Measurements from ENCODE around the gene ADGRG6.

The ADGRG6 gene

GRCh38 chr6:142398353-142398752 lies 96.5 kb downstream of the ADGRG6 start:
- no peak for TF ChIP-seq CTCF (IDR thresholded peaks at IDR 0.05; ENCODE audit: control extremely low read depth, extremely low read depth, low read depth, missing control alignments)
- POLR2A ChIA-PET: no interaction called here
- no peak for DNase-seq (ENCODE audit: extremely low spot score)
- CTCF ChIA-PET: no interaction called here

GRCh38 chr6:142399739-142400138 lies 97.9 kb downstream of the ADGRG6 start:
- no peak for DNase-seq (ENCODE audit: extremely low spot score)
- TF ChIP-seq CTCF (IDR thresholded peaks at IDR 0.05; ENCODE audit: control extremely low read depth, extremely low read depth, low read depth, missing control alignments): no peak
- ChIA-PET CTCF (no interaction called here), POLR2A (no interaction called here)

GRCh38 chr6:142400495-142400894 lies 98.7 kb downstream of the ADGRG6 start:
- POLR2A ChIA-PET: no interaction called here
- DNase-seq (ENCODE audit: extremely low spot score): no peak
- CTCF ChIA-PET: no interaction called here
- no peak for TF ChIP-seq CTCF (IDR thresholded peaks at IDR 0.05; ENCODE audit: control extremely low read depth, extremely low read depth, low read depth, missing control alignments)

- POLR2A ChIA-PET: no interaction called here
- TF ChIP-seq CTCF (IDR thresholded peaks at IDR 0.05; ENCODE audit: control extremely low read depth, extremely low read depth, low read depth, missing control alignments): no peak
These were observed 100.0 kb downstream of the ADGRG6 start for GRCh38 chr6:142401838-142402237.

GRCh38 chr6:142404751-142405150 lies 102.9 kb downstream of the ADGRG6 start:
- TF ChIP-seq CTCF (IDR thresholded peaks at IDR 0.05; ENCODE audit: control extremely low read depth, extremely low read depth, low read depth, missing control alignments): no peak
- ChIA-PET POLR2A (no interaction called here), CTCF (interaction anchor here (0.8 to 1.4 kb wide), 2 partner anchors 17 to 70 kb away, joined by 3 to 5 read pairs; no protein-coding TSS in a partner anchor)
- no peak for DNase-seq (ENCODE audit: extremely low spot score)

More at GRCh38 chr6:142401838-142402237, 100.0 kb downstream of the ADGRG6 start:
- CTCF ChIA-PET: no interaction called here
- no peak for DNase-seq (ENCODE audit: extremely low spot score)

GRCh38 chr6:142406131-142406530 lies 104.3 kb downstream of the ADGRG6 start:
- CTCF ChIA-PET: no interaction called here
- POLR2A ChIA-PET: no interaction called here
- DNase-seq (ENCODE audit: extremely low spot score): no peak
- no peak for TF ChIP-seq CTCF (IDR thresholded peaks at IDR 0.05; ENCODE audit: control extremely low read depth, extremely low read depth, low read depth, missing control alignments)

Data from GM10248 (cell line).